ENCODE measurements around the gene TCTN3.

TCTN3 gene

DNA sequence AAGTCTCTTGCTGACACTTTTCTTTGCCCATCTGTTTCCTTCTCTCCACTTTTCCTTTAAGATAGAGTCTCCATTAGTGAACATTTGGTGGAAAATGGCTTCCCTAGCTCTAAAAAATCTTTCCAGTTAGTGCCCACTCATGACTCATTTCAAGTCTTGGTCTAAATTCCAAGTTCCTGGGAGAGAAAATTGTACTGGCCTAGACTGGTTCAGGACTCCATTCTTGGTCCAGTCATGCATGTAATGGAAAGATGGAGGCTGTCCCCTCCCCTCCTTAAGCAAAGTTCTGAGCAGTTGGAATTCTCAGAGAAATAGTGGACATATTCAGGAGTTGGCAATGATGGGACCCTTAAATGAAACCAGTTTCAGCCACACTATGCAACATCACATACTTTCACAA lies 33.4 kb downstream of the TCTN3 start:
- TF ChIP-seq CTCF (IDR thresholded peaks at IDR 0.05; ENCODE audit: borderline replicate concordance, extremely low read depth, low read length, poor library complexity, severe bottlenecking) (no peak), EZH2 (IDR thresholded peaks at IDR 0.05; ENCODE audit: borderline replicate concordance, low read depth, low read length, severe bottlenecking) (no peak)
- peaks cover 17% of the 10 kb centered on the region for H3K36me3 ChIP-seq (ENCODE audit: insufficient read depth, low read length)
- no peak overlapping the region for H3K4me3 ChIP-seq (ENCODE audit: low read depth in 1 of 2, low read length in 2 of 2)
- H3K79me2 ChIP-seq (ENCODE audit: insufficient read depth, low read length): peaks cover 13% of the 10 kb centered on the region
- peaks cover 11% of the 10 kb centered on the region for H3K4me1 ChIP-seq (ENCODE audit: insufficient read depth, low read length)
- H3K4me2 ChIP-seq (ENCODE audit: insufficient read depth, low read length): no peak overlapping the region
- no peak for ATAC-seq (ENCODE audit: insufficient read depth, low read depth)
- H4K20me1 ChIP-seq (ENCODE audit: insufficient read depth, low read length): no peaks in the 10 kb centered on the region
- H2AFZ ChIP-seq (ENCODE audit: low read depth, low read length): no peak overlapping the region
- H3K27ac ChIP-seq (ENCODE audit: low read length): no peak overlapping the region
- no peaks in the 10 kb centered on the region for H3K9me3 ChIP-seq (ENCODE audit: insufficient read depth, low read length, severe bottlenecking)
- no peak overlapping the region for H3K9ac ChIP-seq (ENCODE audit: low read depth, low read length)
- no peak for DNase-seq
- H3K27me3 ChIP-seq (ENCODE audit: insufficient read depth, low read length, poor library complexity): no peaks in the 10 kb centered on the region

GRCh38 chr10:95657250-95657649 lies 36.5 kb downstream of the TCTN3 start:
- TF ChIP-seq CTCF (IDR thresholded peaks at IDR 0.05; ENCODE audit: borderline replicate concordance, extremely low read depth, low read length, poor library complexity, severe bottlenecking): no peak
- no peak for TF ChIP-seq EZH2 (IDR thresholded peaks at IDR 0.05; ENCODE audit: borderline replicate concordance, low read depth, low read length, severe bottlenecking)

DNA sequence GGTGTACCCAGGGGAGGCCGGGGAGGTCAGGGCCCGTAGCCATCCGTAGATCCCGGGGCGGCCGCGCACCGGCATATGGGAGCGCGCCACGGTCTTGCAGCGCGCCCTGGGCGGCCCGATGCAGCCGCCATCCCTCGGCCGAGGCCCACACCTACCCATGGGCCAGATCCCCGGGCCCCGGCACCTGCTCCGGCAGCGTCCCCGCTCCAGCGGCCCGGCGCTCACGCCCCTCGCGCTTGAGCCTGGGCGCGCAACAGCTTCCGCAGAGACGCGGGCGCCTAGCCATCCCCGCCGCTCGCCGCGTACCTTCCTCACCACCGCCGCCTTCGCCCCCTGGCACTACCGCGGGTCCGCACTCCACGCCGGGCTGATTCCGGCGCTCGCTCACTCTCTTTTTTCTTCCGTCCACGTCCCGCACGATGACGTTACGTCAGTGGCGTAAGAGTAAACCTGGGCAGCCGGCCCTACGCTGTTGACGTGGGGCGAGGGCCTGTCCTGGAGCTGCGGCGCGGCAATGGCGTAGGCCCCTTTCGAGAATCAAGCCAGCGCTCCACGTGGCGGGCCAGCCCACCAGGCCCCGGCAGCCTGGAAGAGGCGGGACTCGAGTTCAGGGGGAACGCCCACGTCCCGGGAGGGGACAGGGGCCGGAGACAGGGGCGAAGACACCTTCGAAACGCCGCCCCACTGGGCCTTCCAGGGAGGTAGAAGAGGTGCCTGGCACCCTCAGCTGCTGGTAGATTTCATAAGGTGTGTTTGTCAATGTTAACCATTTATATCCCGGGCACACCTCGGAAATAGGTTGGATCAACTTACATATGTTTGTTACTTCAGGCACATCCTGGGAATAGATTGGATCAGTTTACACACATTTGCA lies 37.2 kb downstream of the TCTN3 start, which contains the start of gene ALDH18A1:
ALDH18A1 (minus strand) TSS at position 421 of the 874 bp plus-strand sequence. CDS start 3,334 bp downstream, outside the sequence.
- Histone ChIP-seq H2AFZ (ENCODE audit: low read depth, low read length) (peak within 1 kb of the TSS; percentile 91), H3K9ac (ENCODE audit: low read depth, low read length) (peak within 1 kb of the TSS; percentile 74), H3K79me2 (ENCODE audit: insufficient read depth, low read length) (peaks cover 42% of the 10 kb centered on the region), H3K4me3 (ENCODE audit: low read depth in 1 of 2, low read length in 2 of 2) (peak within 1 kb of the TSS; percentile 56 to 88), H3K27me3 (ENCODE audit: insufficient read depth, low read length, poor library complexity) (no peaks in the 10 kb centered on the region), H3K4me2 (ENCODE audit: insufficient read depth, low read length) (peak within 1 kb of the TSS; percentile 69), H3K9me3 (ENCODE audit: insufficient read depth, low read length, severe bottlenecking) (peaks cover 4% of the 10 kb centered on the region), H3K27ac (ENCODE audit: low read length) (peak within 1 kb of the TSS; percentile 46), H3K36me3 (ENCODE audit: insufficient read depth, low read length) (peaks cover 22% of the 10 kb centered on the region), H3K4me1 (ENCODE audit: insufficient read depth, low read length) (peaks cover 24% of the 10 kb centered on the region), H4K20me1 (ENCODE audit: insufficient read depth, low read length) (no peaks in the 10 kb centered on the region)
- peak; percentile 91 for ATAC-seq (ENCODE audit: insufficient read depth, low read depth)
- DNase-seq: peak; percentile 93
- TF ChIP-seq EZH2 (IDR thresholded peaks at IDR 0.05; ENCODE audit: borderline replicate concordance, low read depth, low read length, severe bottlenecking): no peak
- no peak for TF ChIP-seq CTCF (IDR thresholded peaks at IDR 0.05; ENCODE audit: borderline replicate concordance, extremely low read depth, low read length, poor library complexity, severe bottlenecking)

More at GRCh38 chr10:95657250-95657649, 36.5 kb downstream of the TCTN3 start:
- ATAC-seq (ENCODE audit: insufficient read depth, low read depth) (no peak), DNase-seq (no peak)
- Histone ChIP-seq H3K4me3 (ENCODE audit: low read depth in 1 of 2, low read length in 2 of 2) (peak overlapping the region; percentile 56 to 88; a peak in 3 of 4 replicates), H3K4me2 (ENCODE audit: insufficient read depth, low read length) (peak overlapping the region; percentile 69), H3K4me1 (ENCODE audit: insufficient read depth, low read length) (peaks cover 24% of the 10 kb centered on the region), H3K27ac (ENCODE audit: low read length) (peak overlapping the region; percentile 7; the same call in 1 of the 2 replicates), H4K20me1 (ENCODE audit: insufficient read depth, low read length) (no peaks in the 10 kb centered on the region), H3K9ac (ENCODE audit: low read depth, low read length) (peak overlapping the region; percentile 74; the same call in 1 of the 2 replicates), H3K9me3 (ENCODE audit: insufficient read depth, low read length, severe bottlenecking) (no peaks in the 10 kb centered on the region), H3K79me2 (ENCODE audit: insufficient read depth, low read length) (peaks cover 36% of the 10 kb centered on the region), H3K27me3 (ENCODE audit: insufficient read depth, low read length, poor library complexity) (no peaks in the 10 kb centered on the region), H3K36me3 (ENCODE audit: insufficient read depth, low read length) (peaks cover 15% of the 10 kb centered on the region), H2AFZ (ENCODE audit: low read depth, low read length) (peak overlapping the region; percentile 91)
